ENCODE data around the gene RGL1.

The RGL1 gene

GRCh38 chr1:183837062-183837461 lies 32.1 kb downstream of the RGL1 start (continued):
- TF ChIP-seq GLI4 (tag by site-specific recombination; IDR thresholded peaks at IDR 0.05) (no peak), SCRT2 (tag by site-specific recombination; IDR thresholded peaks at IDR 0.05) (peak; percentile 73; the same call in 1 of the 2 replicates), ZNF449 (tag by site-specific recombination; IDR thresholded peaks at IDR 0.05) (peak; percentile 97), ZNF169 (tag by site-specific recombination; IDR thresholded peaks at IDR 0.05) (no peak), ZNF174 (tag by site-specific recombination; IDR thresholded peaks at IDR 0.05) (no peak), ZBTB21 (tag by site-specific recombination; IDR thresholded peaks at IDR 0.05) (no peak), ZNF362 (tag by site-specific recombination; IDR thresholded peaks at IDR 0.05) (no peak), ZBTB49 (tag by site-specific recombination; IDR thresholded peaks at IDR 0.05; ENCODE audit: low read depth) (no peak), ZNF747 (tag by site-specific recombination; IDR thresholded peaks at IDR 0.05) (no peak), REPIN1 (tag by site-specific recombination; IDR thresholded peaks at IDR 0.05; ENCODE audit: low read depth) (no peak), FEZF1 (tag by site-specific recombination; IDR thresholded peaks at IDR 0.05) (peak; percentile 28; the same call in 1 of the 2 replicates), ZNF768 (tag by site-specific recombination; IDR thresholded peaks at IDR 0.05) (no peak), KLF17 (tag by site-specific recombination; IDR thresholded peaks at IDR 0.05) (no peak), ATF2 (tag by site-specific recombination; IDR thresholded peaks at IDR 0.05; ENCODE audit: low read depth) (0 out of 2 replicates have a peak, but pooled peaks have one; percentile 2), MZF1 (tag by site-specific recombination; IDR thresholded peaks at IDR 0.05; ENCODE audit: borderline replicate concordance) (peak; percentile 72), ZNF202 (tag by site-specific recombination; IDR thresholded peaks at IDR 0.05; ENCODE audit: borderline replicate concordance) (no peak), HIC1 (tag by site-specific recombination; IDR thresholded peaks at IDR 0.05) (peak; percentile 56; the same call in 1 of the 2 replicates), ZNF223 (tag by site-specific recombination; IDR thresholded peaks at IDR 0.05) (no peak), BCL11B (tag by site-specific recombination; IDR thresholded peaks at IDR 0.05; ENCODE audit: low read depth) (no peak)
